Lower leg skin (tissue), 4 donors: ENCODE results near the gene MBD3. TPM values are rescaled to one million over a fixed set of nuclear protein-coding genes. Genes with fewer than 3 reads are reported as not detected.

Experiments
- DNase-seq, 2 donors: peaks; one replicate each; pipeline ENCODE4 v3.0.0-alpha.2; 2019; ENCODE audit warnings: low spot score in 2 of 2
- H3K4me3 ChIP-seq: fragments of 200-600 bp; sonication (generic); 2 replicates; pipeline ENCODE4 v1.5.1; 2017; ENCODE audit warnings: mild to moderate bottlenecking, low read depth; ENCODE audit not compliant: poor library complexity, severe bottlenecking
- POLR2A ChIP-seq, 2 donors: fragments of 450-650 bp; IDR thresholded peaks; one replicate each; pipeline ENCODE4 v1.6.1; 2016 to 2017; ENCODE audit warnings: antibody characterized with exemption in 2 of 2, mild to moderate bottlenecking in 1 of 2, moderate library complexity in 1 of 2
- WGBS, 2 donors: methylation state at CpG; one replicate each; pipeline ENCODE4 v1.1.5; 2018; 5-methylcytosine and 5-hydroxymethylcytosine counted together
- intact Hi-C: fragments of 100-400 bp; cut with DNase I; formaldehyde crosslinking; loops from one replicate; pipeline ENCODE4 v1.15.0; 2023; ENCODE audit warnings: low total_unique reads
- total RNA-seq, 4 donors: library from RNA; depleted of rRNA; stranded (reverse); fragments of >200 nt; gene quantifications; one replicate each; pipeline ENCODE4 v1.1.0, GENCODE V29; 2016
- TF ChIP-seq, protein P1 (sequence below), 3 donors: fragments of 450-650 bp; IDR thresholded peaks; one replicate each; pipeline ENCODE4 v1.5.1; 2016; ENCODE audit warnings: antibody characterized with exemption in 3 of 3, mild to moderate bottlenecking in 3 of 3, moderate library complexity in 2 of 3

MBD3 gene
- total RNA-seq, 4 donors from 2014 or later = 51.7 to 85.7 (median 79.3) TPM

DNA sequence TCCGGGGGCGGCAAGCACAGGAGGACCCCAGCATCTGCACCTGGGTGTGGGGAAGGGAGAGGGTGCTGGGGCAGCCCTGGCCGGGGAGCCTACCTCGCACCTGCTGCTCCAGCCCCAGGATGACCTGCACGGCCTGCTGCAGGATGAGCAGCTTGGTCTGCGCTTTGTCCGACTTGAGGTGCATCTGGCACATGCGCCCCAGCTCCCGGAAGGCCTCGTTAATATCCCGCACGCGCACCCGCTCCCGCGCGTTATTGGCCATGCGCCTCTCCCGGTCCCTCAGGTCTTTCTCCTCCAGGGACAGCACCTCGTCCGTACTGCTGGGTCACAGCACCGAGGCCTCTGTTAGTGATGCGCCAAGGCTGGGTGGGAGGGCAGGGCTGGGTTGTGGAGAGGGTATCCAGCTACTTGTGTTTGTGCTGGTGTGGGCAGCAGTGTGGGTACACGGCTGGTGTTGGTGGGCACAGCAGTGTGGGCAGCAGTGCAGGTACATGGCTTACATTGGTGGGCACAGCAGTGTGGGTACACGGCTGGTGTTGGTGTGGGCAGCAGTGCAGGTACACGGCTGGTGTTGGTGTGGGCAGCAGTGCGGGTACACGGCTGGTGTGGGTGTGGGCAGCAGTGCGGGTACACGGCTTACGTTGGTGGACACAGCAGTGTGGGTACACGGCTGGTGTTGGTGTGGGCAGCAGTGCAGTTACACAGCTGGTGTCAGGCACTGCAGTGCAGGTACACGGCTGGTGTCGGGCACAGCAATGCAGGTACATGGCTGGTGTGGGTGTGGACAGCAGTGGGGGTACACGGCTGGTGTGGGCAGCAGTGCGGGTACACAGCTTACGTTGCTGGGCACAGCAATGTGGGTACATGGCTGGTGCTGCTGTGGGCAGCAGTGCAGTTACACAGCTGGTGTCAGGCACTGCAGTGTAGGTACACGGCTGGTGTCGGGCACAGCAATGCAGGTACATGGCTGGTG, 19.7 kb upstream of the MBD3 start:
- intact Hi-C loops = no loop called here
- DNase-seq = no peak
- TF ChIP-seq POLR2A (IDR thresholded peaks at IDR 0.05) = no peak
- TF ChIP-seq, protein P1, sequence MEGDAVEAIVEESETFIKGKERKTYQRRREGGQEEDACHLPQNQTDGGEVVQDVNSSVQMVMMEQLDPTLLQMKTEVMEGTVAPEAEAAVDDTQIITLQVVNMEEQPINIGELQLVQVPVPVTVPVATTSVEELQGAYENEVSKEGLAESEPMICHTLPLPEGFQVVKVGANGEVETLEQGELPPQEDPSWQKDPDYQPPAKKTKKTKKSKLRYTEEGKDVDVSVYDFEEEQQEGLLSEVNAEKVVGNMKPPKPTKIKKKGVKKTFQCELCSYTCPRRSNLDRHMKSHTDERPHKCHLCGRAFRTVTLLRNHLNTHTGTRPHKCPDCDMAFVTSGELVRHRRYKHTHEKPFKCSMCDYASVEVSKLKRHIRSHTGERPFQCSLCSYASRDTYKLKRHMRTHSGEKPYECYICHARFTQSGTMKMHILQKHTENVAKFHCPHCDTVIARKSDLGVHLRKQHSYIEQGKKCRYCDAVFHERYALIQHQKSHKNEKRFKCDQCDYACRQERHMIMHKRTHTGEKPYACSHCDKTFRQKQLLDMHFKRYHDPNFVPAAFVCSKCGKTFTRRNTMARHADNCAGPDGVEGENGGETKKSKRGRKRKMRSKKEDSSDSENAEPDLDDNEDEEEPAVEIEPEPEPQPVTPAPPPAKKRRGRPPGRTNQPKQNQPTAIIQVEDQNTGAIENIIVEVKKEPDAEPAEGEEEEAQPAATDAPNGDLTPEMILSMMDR (IDR thresholded peaks at IDR 0.05) = no peak
- 92 to 93% methylated on average over 37 to 39 of the region's 39 CpGs for WGBS, 2 donors
- H3K4me3 ChIP-seq = no peak overlapping the region

DNA sequence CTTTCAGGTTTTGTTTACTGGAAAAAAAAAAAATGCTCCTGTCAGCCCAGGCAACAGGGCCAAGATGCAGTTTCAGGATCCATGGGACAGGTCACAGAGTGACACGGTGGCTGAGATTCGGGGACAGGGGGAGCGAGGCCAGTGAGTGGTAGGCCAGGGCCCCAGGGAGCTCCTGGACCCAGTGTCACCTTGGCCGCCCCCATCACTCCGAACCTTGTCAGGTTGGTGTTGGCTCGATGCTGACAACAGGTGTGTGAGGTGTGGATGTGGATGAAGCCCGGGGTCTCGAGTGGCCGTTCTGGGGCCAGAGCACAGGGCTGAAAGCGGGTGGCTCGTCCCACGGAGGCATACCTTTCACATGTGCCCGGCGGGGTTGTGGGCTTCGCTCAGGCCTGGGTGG, 18.7 kb upstream of the MBD3 start:
- no peak overlapping the region for H3K4me3 ChIP-seq
- no peak for DNase-seq
- intact Hi-C loops = no loop called here
- WGBS, 2 donors = 93 to 94% methylated on average over 15 of the region's 15 CpGs
- no peak for TF ChIP-seq POLR2A (IDR thresholded peaks at IDR 0.05)
- TF ChIP-seq, protein P1 (IDR thresholded peaks at IDR 0.05) = no peak

DNA sequence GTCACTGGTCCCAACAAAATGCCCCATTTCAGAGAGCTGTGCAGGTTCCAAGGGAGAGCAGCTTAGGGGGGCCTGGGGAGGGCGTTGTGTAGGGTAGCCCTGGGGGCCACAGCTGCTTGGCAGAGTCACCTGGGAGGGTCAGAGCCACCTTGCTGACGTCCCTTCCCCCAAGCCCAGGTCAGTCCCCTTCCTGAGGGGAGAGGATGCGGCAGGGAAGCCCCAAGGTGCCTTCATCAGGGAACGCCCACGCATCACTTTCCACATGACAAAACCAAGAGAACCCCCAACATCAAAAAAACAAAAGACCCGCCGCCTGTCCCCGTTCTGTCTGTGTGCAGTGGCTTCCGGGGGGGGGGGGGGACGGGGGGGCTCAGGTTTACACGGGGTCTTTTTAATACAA, 17.9 kb upstream of the MBD3 start:
- TF ChIP-seq, protein P1 (IDR thresholded peaks at IDR 0.05) = no peak
- no peak for TF ChIP-seq POLR2A (IDR thresholded peaks at IDR 0.05)
- WGBS, 2 donors = 75 to 82% methylated on average over 11 of the region's 11 CpGs
- intact Hi-C loops = no loop called here
- DNase-seq = no peak
- H3K4me3 ChIP-seq = no peak overlapping the region

DNA sequence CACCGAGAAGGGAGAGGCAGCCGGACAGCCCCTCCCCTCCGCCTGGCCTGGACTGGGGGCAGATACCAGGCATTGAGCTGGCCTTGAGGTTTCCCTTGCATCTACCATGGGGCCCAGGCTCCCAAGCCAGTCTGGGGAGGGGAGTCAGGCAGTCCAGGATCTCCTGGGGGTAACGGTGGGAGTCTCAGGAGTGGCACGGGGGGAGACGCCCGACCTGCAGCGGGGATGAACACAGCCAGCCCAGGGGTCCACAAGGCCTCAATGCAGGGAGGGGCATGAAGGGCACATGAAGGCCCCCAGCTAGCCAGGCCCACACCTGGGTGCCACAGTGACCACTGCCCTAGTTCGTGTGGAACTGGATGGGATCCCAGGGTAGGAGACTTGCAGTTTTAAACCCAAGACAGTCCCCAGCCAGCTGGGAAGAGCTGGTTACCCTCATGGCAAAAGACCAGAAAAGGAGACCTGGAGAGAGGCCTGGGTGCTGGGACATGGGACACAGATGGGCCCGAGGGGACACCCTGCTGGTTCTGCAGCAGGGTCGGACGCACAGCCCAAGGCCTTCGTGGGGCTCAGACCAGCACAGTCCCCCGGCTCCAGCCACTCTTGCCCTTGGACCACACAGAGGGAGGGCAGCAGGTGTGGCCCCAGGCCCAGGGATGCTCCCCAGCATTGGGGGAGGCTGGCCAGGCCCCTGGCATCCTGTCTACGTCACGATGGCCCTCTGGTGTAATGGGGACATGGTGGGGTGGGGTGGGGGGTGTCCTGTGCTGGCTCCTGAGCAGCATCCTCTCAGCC, 17.2 kb upstream of the MBD3 start:
- TF ChIP-seq, protein P1 (IDR thresholded peaks at IDR 0.05) = no peak
- TF ChIP-seq POLR2A (IDR thresholded peaks at IDR 0.05) = no peak
- DNase-seq = no peak
- H3K4me3 ChIP-seq = no peak overlapping the region
- intact Hi-C loops = no loop called here
- WGBS, 2 donors = 90 to 93% methylated on average over 13 to 16 of the region's 16 CpGs

DNA sequence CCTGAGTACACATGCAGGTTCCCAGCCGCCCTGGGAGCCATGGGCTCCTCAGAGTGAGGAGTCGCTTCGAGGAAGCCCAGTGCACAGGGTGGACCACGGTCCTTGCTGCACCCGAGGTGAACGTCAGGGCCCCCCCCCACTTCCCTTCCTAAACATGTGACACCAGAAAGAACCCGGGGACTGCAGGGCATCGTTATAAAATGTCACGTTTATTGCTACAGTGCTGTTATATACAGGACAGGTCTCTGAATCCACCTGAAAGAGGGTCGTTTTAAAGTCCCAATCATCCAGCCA, 16.4 kb upstream of the MBD3 start:
- DNase-seq = no peak
- WGBS, 2 donors = 28 to 32% methylated on average over 7 to 9 of the region's 10 CpGs
- no peak overlapping the region for H3K4me3 ChIP-seq
- TF ChIP-seq, protein P1 (IDR thresholded peaks at IDR 0.05) = no peak
- no peak for TF ChIP-seq POLR2A (IDR thresholded peaks at IDR 0.05)
- intact Hi-C loops = no loop called here
